GM23248 (cell line): ENCODE data around the gene C16orf46. TPM values are rescaled to one million over a fixed set of nuclear protein-coding genes. Genes with fewer than 3 reads are reported as not detected.

ENCODE experiments used
- DNase-seq: peaks from one replicate; pipeline ENCODE4 v3.0.0-alpha.2; 2015
- H2AFZ ChIP-seq: fragments of 200-600 bp; sonication (generic); 2 replicates; pipeline ENCODE4 v1.6.1; 2016; ENCODE audit warnings: antibody characterized with exemption
- H3F3A ChIP-seq: fragments of 200-600 bp; sonication (generic); 2 replicates; pipeline ENCODE4 v1.6.1; 2016; ENCODE audit warnings: mild to moderate bottlenecking, antibody characterized with exemption, mixed run types; ENCODE audit not compliant: insufficient read depth
- H3K27ac ChIP-seq: fragments of 200-600 bp; sonication (generic); 2 replicates; pipeline ENCODE4 v1.5.1; 2016; ENCODE audit warnings: mild to moderate bottlenecking
- H3K27me3 ChIP-seq: fragments of 200-600 bp; sonication (generic); replicated peaks from 2 replicates; pipeline ENCODE4 v1.6.1; 2016; ENCODE audit warnings: mild to moderate bottlenecking; ENCODE audit not compliant: insufficient read depth
- H3K36me3 ChIP-seq: fragments of 200-600 bp; sonication (generic); 2 replicates; pipeline ENCODE4 v1.6.1; 2016; ENCODE audit warnings: low read depth, mild to moderate bottlenecking
- H3K4me1 ChIP-seq: fragments of 200-600 bp; sonication (generic); 2 replicates; pipeline ENCODE4 v1.6.1; 2016; ENCODE audit warnings: mild to moderate bottlenecking; ENCODE audit not compliant: insufficient read depth
- H3K4me2 ChIP-seq: fragments of 200-600 bp; sonication (generic); one replicate; pipeline ENCODE4 v1.6.1; 2016; ENCODE audit warnings: mild to moderate bottlenecking; ENCODE audit not compliant: unreplicated experiment
- H3K4me3 ChIP-seq: fragments of 200-600 bp; sonication (generic); 2 replicates; pipeline ENCODE4 v1.5.1; 2016; ENCODE audit warnings: mild to moderate bottlenecking
- H3K79me2 ChIP-seq: fragments of 200-600 bp; sonication (generic); 2 replicates; pipeline ENCODE4 v1.6.1; 2016; ENCODE audit warnings: mild to moderate bottlenecking; ENCODE audit not compliant: insufficient read depth
- H3K9ac ChIP-seq: fragments of 200-600 bp; sonication (generic); 2 replicates; pipeline ENCODE4 v1.6.1; 2016; ENCODE audit warnings: mild to moderate bottlenecking
- H3K9me2 ChIP-seq: fragments of 200-600 bp; sonication (generic); 2 replicates; pipeline ENCODE4 v1.6.1; 2016; ENCODE audit warnings: mixed run types, mild to moderate bottlenecking, moderate library complexity; ENCODE audit not compliant: insufficient read depth
- H3K9me3 ChIP-seq: fragments of 200-600 bp; sonication (generic); one replicate; pipeline ENCODE4 v1.6.1; 2017; ENCODE audit warnings: low read depth
- H4K20me1 ChIP-seq: fragments of 200-600 bp; sonication (generic); 2 replicates; pipeline ENCODE4 v1.6.0; 2016; ENCODE audit not compliant: insufficient read depth
- EZH2 ChIP-seq: fragments of 200-600 bp; sonication (generic); IDR thresholded peaks from 2 replicates; pipeline ENCODE4 v1.6.1; 2018; ENCODE audit warnings: antibody characterized with exemption, mild to moderate bottlenecking; ENCODE audit not compliant: insufficient read depth, poor library complexity, severe bottlenecking
- EZH2phosphoT487 ChIP-seq: fragments of 200-600 bp; sonication (generic); IDR thresholded peaks from 2 replicates; pipeline ENCODE4 v1.6.1; 2018; ENCODE audit warnings: antibody characterized with exemption, moderate library complexity, mild to moderate bottlenecking, low read depth; ENCODE audit not compliant: insufficient read depth
- WGBS, 2 experiments: methylation state at CpG; one replicate each; pipeline ENCODE4 v1.1.6; 2015 to 2017; ENCODE audit warnings: low lambda C conversion rate in 2 of 2, low coverage in 1 of 2; ENCODE audit errors: missing lambda C conversion rate in 2 of 2; 5-methylcytosine and 5-hydroxymethylcytosine counted together
- in situ Hi-C: fragments of 300-500 bp; cut with MboI; formaldehyde crosslinking; loops from 2 replicates; pipeline ENCODE4 v1.15.0; 2020
- polyA plus RNA-seq: library from polyadenylated mRNA; unstranded; fragments of >200 nt; fragmentation: Nextera tagmentation; extraction: Ambion mirVana; gene quantifications from 2 replicates; pipeline ENCODE4 v1.2.1, GENCODE V29; 2016
- total RNA-seq: library from RNA; depleted of rRNA; stranded (reverse); fragments of >200 nt; shearing (Covaris generic); gene quantifications from 2 replicates; pipeline ENCODE4 v1.2.3, GENCODE V29; 2014

Gene C16orf46
- total and polyA plus RNA-seq, 2 experiments from 2014 or later: 0.79 to 1.3 TPM

- Histone ChIP-seq H3K4me2 (peak overlapping the region; percentile 82), H3K27ac (peak overlapping the region; percentile 54), H3K4me3 (peak overlapping the region; percentile 78), H3K4me1 (peaks cover 10% of the 10 kb centered on the region; the same call in 1 of the 2 replicates), H3F3A (no peaks in the 10 kb centered on the region), H3K79me2 (peaks cover 49% of the 10 kb centered on the region), H3K36me3 (0 out of 2 replicates have a peak, but pooled peaks cover 7% of the 10 kb centered on the region), H2AFZ (peak overlapping the region; percentile 78), H3K9ac (peak overlapping the region; percentile 82), H3K27me3 (no peaks in the 10 kb centered on the region), H4K20me1 (no peaks in the 10 kb centered on the region), H3K9me2 (no peaks in the 10 kb centered on the region), H3K9me3 (no peaks in the 10 kb centered on the region)
- in situ Hi-C loops: loop anchor here (25.0 kb wide), 1 partner anchor 700 kb away; no protein-coding TSS in a partner anchor
- DNase-seq: peak; percentile 66
- no peak for TF ChIP-seq EZH2
- no peak for TF ChIP-seq EZH2phosphoT487
- 4 to 8% methylated on average over 10 of the region's 10 CpGs for WGBS, 2 experiments
Measured at GRCh38 chr16:81036751-81037350, 40.2 kb downstream of the C16orf46 start.

DNA sequence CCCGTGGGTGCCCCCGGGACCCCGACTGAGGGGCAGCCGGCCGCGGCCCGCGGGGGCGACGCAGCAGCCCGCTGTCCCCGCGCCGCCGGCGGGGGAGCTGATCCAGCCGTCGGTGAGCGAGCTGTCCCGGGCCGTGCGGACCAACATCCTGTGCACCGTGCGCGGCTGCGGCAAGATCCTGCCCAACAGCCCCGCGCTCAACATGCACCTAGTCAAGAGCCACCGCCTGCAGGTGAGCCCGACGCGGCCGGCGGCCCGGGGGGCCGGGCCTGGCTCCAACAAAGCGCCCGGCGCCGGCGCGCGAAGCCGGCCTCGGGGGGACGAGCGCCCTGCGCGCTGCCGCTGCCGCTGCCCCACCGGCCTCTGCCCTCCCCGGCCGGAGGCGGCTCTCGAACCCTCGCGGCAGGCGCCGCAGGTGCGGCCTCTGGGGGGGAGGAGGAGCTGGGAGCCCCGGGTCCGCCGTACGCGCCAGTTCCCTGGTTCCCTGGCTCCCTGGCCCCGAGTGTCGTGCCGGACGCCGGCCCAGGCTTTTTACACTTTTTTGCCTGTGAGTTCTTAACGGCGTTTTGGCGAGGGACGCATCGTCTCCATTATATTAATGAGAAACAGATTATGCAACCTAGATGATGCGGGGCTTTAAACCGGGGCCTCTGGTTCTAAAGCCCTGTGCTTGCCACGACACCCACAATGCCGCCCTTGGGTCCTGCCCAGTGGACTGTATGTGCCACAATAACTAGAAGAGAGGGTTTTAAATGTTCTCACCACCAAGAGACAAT, 40.9 kb downstream of the C16orf46 start:
- TF ChIP-seq EZH2 (no peak), EZH2phosphoT487 (no peak)
- 0 out of 2 replicates have a peak, but pooled peaks cover 3% of the 10 kb centered on the region for H3K36me3 ChIP-seq
- 0 out of 2 replicates have a peak, but pooled peaks cover 3% of the 10 kb centered on the region for H3F3A ChIP-seq
- in situ Hi-C loops: loop anchor here (25.0 kb wide), 1 partner anchor 701 kb away; no protein-coding TSS in a partner anchor
- WGBS, 2 experiments: 1 to 2% methylated on average over 47 to 50 of the region's 80 CpGs
- peak overlapping the region; percentile 54 for H3K27ac ChIP-seq
- H3K9ac ChIP-seq: peak overlapping the region; percentile 82
- H4K20me1 ChIP-seq: no peaks in the 10 kb centered on the region
- no peaks in the 10 kb centered on the region for H3K9me3 ChIP-seq
- H3K27me3 ChIP-seq: no peaks in the 10 kb centered on the region
- no peaks in the 10 kb centered on the region for H3K9me2 ChIP-seq
- H3K4me3 ChIP-seq: peak overlapping the region; percentile 78
- H2AFZ ChIP-seq: peak overlapping the region; percentile 78
- peaks cover 10% of the 10 kb centered on the region; the same call in 1 of the 2 replicates for H3K4me1 ChIP-seq
- peak overlapping the region; percentile 82 for H3K4me2 ChIP-seq
- DNase-seq: peak; percentile 69
- H3K79me2 ChIP-seq: peaks cover 44% of the 10 kb centered on the region

DNA sequence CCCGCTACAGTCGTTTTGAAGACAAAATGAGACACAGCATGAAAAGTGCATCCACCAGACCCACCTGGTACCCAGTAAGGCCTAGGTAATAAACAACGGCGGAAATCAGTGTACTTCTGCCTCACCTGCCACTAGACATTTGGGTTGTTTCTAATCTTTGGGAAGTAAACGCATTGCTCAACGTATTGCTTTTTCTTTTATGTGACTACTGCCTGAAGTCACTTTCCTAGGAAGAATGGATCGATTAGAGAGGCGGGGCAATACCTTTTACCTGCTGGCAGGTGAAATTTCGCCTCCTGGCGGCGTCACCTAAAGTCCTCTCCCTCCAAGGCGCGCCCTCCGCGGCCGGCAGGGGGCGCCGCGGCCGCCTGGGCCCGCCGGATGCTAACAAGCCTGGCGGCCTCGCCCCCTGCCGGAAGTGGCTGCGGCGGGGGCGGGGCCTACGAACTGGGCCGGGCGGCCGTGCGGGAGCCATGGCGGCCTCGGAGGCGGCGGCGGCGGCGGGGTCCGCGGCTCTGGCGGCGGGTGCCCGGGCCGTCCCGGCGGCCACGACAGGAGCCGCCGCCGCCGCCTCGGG, 41.6 kb downstream of the C16orf46 start, which contains the start of gene ATMIN:
ATMIN (plus strand) TSS at position 445 of the 577 bp plus-strand sequence; CDS start at position 474, 29 bp downstream.
- peak within 1 kb of the TSS; percentile 78 for H2AFZ ChIP-seq
- in situ Hi-C loops: loop anchor here (25.0 kb wide), 1 partner anchor 702 kb away; no protein-coding TSS in a partner anchor
- H3K9me2 ChIP-seq: no peaks in the 10 kb centered on the region
- no peak for TF ChIP-seq EZH2phosphoT487
- TF ChIP-seq EZH2: no peak
- H3F3A ChIP-seq: 0 out of 2 replicates have a peak, but pooled peaks cover 4% of the 10 kb centered on the region
- H3K79me2 ChIP-seq: peaks cover 43% of the 10 kb centered on the region
- peak within 1 kb of the TSS; percentile 54 for H3K27ac ChIP-seq
- no peaks in the 10 kb centered on the region for H3K9me3 ChIP-seq
- peak; percentile 96 for DNase-seq
- peak within 1 kb of the TSS; percentile 78 for H3K4me3 ChIP-seq
- H3K36me3 ChIP-seq: no peaks in the 10 kb centered on the region
- no peaks in the 10 kb centered on the region for H3K27me3 ChIP-seq
- no peaks in the 10 kb centered on the region for H4K20me1 ChIP-seq
- peaks cover 10% of the 10 kb centered on the region; the same call in 1 of the 2 replicates for H3K4me1 ChIP-seq
- WGBS, 2 experiments: 3 to 4% methylated on average over 27 to 39 of the region's 54 CpGs
- H3K4me2 ChIP-seq: peak within 1 kb of the TSS; percentile 82
- peak within 1 kb of the TSS; percentile 82 for H3K9ac ChIP-seq

GRCh38 chr16:81029930-81030604, 47.0 kb downstream of the C16orf46 start:
- no peak for DNase-seq
- peaks cover 8% of the 10 kb centered on the region; the same call in 1 of the 2 replicates for H3K36me3 ChIP-seq
- H3K4me2 ChIP-seq: no peak overlapping the region
- H3F3A ChIP-seq: 0 out of 2 replicates have a peak, but pooled peaks cover 4% of the 10 kb centered on the region
- no peaks in the 10 kb centered on the region for H3K27me3 ChIP-seq
- H3K9me3 ChIP-seq: no peaks in the 10 kb centered on the region
- in situ Hi-C loops: loop anchor here (25.0 kb wide), 1 partner anchor 707 kb away; no protein-coding TSS in a partner anchor
- no peak overlapping the region for H3K27ac ChIP-seq
- no peaks in the 10 kb centered on the region for H3K79me2 ChIP-seq
- no peak for TF ChIP-seq EZH2phosphoT487
- no peak for TF ChIP-seq EZH2
- H3K9ac ChIP-seq: no peak overlapping the region
- 91 to 93% methylated on average over 11 of the region's 11 CpGs for WGBS, 2 experiments
- H4K20me1 ChIP-seq: no peaks in the 10 kb centered on the region
- no peaks in the 10 kb centered on the region for H3K4me1 ChIP-seq
- no peaks in the 10 kb centered on the region for H3K9me2 ChIP-seq
- no peak overlapping the region for H3K4me3 ChIP-seq
- no peak overlapping the region for H2AFZ ChIP-seq
